ENCODE results near the gene GARS1.
"Not testable (repeated sequence)": the region's sequence is repeated elsewhere in the genome, so short reads cannot be mapped to it uniquely, and the experiment has no call there.

GARS1 gene

DNA sequence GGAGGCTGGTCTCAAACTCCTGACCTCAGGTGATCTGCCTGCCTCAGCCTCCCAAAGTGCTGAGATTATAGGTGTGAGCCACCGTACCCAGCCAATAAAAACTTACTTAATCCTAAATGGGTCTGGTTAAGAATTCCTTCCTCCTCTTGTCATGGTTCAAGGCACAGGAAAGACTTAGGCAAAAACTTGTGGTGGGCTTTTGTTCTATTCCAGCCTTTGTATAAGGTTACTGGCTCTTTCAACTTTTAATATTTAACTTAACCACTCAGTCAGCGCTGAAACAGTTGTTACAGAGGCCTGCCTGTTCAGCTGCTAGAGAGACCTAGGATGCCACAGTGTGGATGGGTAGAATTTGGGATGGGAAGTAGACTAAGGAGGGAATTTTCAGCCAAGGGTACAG is 28.1 kb upstream of the GARS1 start:
- Histone ChIP-seq H3K9ac (ENCODE audit: low read length) (no peak overlapping the region), H2BK15ac (replicated peaks; ENCODE audit: low read depth) (no peak overlapping the region), H3K4me1 (ENCODE audit: control insufficient read depth, low read depth, low read length) (peaks cover 2% of the 10 kb centered on the region), H2BK120ac (ENCODE audit: low read depth, low read length) (no peak overlapping the region), H3K79me1 (ENCODE audit: low read length) (no peaks in the 10 kb centered on the region), H3K36me3 (ENCODE audit: control insufficient read depth, insufficient read depth, low read length) (no peaks in the 10 kb centered on the region), H3K79me2 (ENCODE audit: control insufficient read depth, insufficient read depth, low read length) (no peaks in the 10 kb centered on the region), H3K4ac (ENCODE audit: low read depth, low read length) (no peak overlapping the region), H4K8ac (ENCODE audit: low read depth, low read length) (no peak overlapping the region), H3K27ac (ENCODE audit: low read depth, low read length) (no peak overlapping the region), H3K23ac (ENCODE audit: low read length) (no peak overlapping the region), H3K4me2 (ENCODE audit: low read length) (no peak overlapping the region), H2BK5ac (ENCODE audit: low read length) (no peak overlapping the region), H3K18ac (ENCODE audit: low read length) (no peak overlapping the region), H4K5ac (ENCODE audit: low read length) (no peak overlapping the region), H2AK5ac (ENCODE audit: low read length) (no peak overlapping the region), H3K4me3 (ENCODE audit: low read length) (no peak overlapping the region), H3K56ac (ENCODE audit: low read length) (no peak overlapping the region), H3K27me3 (ENCODE audit: insufficient read depth, low read length, poor library complexity) (no peaks in the 10 kb centered on the region)
- no CpG with 5 or more reads among the region's 2 CpGs for WGBS (ENCODE audit: extremely low coverage, insufficient coverage, low lambda C conversion rate)
- DNase-seq: no peak

DNA sequence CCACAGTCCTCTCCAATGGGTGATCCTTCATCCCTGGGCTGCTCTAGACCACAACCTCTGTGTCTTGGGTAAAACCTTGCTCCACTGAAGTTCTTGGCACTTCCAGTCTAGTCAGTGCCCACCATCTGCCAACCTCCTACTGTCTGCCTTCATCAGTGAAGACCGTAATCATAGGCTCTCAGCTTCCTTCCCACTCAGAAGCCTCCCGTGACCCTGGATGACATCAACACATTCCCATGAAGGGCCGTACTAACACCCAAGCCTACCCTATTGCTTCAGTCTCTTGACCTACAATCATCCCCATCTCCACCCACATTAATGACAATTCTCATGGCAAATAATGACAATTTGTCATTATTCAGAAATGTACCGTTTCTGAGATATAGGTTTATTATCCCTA is 27.6 kb upstream of the GARS1 start:
- H3K4ac ChIP-seq (ENCODE audit: low read depth, low read length): no peak overlapping the region
- H2BK120ac ChIP-seq (ENCODE audit: low read depth, low read length): no peak overlapping the region
- H4K5ac ChIP-seq (ENCODE audit: low read length): no peak overlapping the region
- no peaks in the 10 kb centered on the region for H3K27me3 ChIP-seq (ENCODE audit: insufficient read depth, low read length, poor library complexity)
- WGBS (ENCODE audit: extremely low coverage, insufficient coverage, low lambda C conversion rate): no CpG with 5 or more reads among the region's 4 CpGs
- no peak overlapping the region for H4K8ac ChIP-seq (ENCODE audit: low read depth, low read length)
- peak; percentile 18 for DNase-seq
- H2BK15ac ChIP-seq (replicated peaks; ENCODE audit: low read depth): no peak overlapping the region
- no peak overlapping the region for H2BK5ac ChIP-seq (ENCODE audit: low read length)
- no peak overlapping the region for H3K56ac ChIP-seq (ENCODE audit: low read length)
- no peaks in the 10 kb centered on the region for H3K36me3 ChIP-seq (ENCODE audit: control insufficient read depth, insufficient read depth, low read length)
- no peak overlapping the region for H3K9ac ChIP-seq (ENCODE audit: low read length)
- H3K23ac ChIP-seq (ENCODE audit: low read length): no peak overlapping the region
- H3K4me2 ChIP-seq (ENCODE audit: low read length): no peak overlapping the region
- no peak overlapping the region for H2AK5ac ChIP-seq (ENCODE audit: low read length)
- H3K18ac ChIP-seq (ENCODE audit: low read length): no peak overlapping the region
- H3K4me1 ChIP-seq (ENCODE audit: control insufficient read depth, low read depth, low read length): peaks cover 2% of the 10 kb centered on the region
- no peaks in the 10 kb centered on the region for H3K79me1 ChIP-seq (ENCODE audit: low read length)
- H3K79me2 ChIP-seq (ENCODE audit: control insufficient read depth, insufficient read depth, low read length): no peaks in the 10 kb centered on the region
- H3K27ac ChIP-seq (ENCODE audit: low read depth, low read length): no peak overlapping the region
- H3K4me3 ChIP-seq (ENCODE audit: low read length): no peak overlapping the region

DNA sequence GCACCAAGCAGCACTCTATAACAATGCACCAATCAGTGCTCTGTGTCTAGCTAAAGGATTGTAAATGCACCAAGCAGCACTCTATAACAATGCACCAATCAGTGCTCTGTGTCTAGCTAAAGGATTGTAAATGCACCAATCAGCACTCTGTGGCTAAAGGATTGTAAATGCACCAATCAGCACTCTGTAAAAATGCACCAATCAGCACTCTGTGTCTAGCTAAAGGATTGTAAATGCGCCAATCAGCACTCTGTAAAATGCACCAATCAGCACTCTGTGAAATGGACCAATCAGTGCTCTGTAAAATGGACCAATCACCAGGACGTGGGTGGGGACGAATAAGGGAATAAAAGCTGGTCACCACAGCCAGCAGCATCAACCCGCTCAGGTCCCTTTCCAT is 24.4 kb upstream of the GARS1 start:
- not testable (repeated sequence) for H3K79me1 ChIP-seq (ENCODE audit: low read length); H3K9ac ChIP-seq (ENCODE audit: low read length); H3K4me1 ChIP-seq (ENCODE audit: control insufficient read depth, low read depth, low read length); H2BK5ac ChIP-seq (ENCODE audit: low read length); H3K4me2 ChIP-seq (ENCODE audit: low read length); H4K8ac ChIP-seq (ENCODE audit: low read depth, low read length); H3K23ac ChIP-seq (ENCODE audit: low read length); H3K27me3 ChIP-seq (ENCODE audit: insufficient read depth, low read length, poor library complexity); H3K4ac ChIP-seq (ENCODE audit: low read depth, low read length); H3K79me2 ChIP-seq (ENCODE audit: control insufficient read depth, insufficient read depth, low read length); H3K56ac ChIP-seq (ENCODE audit: low read length); H3K36me3 ChIP-seq (ENCODE audit: control insufficient read depth, insufficient read depth, low read length); H2BK120ac ChIP-seq (ENCODE audit: low read depth, low read length); DNase-seq; H3K18ac ChIP-seq (ENCODE audit: low read length); H3K4me3 ChIP-seq (ENCODE audit: low read length); H4K5ac ChIP-seq (ENCODE audit: low read length); H3K27ac ChIP-seq (ENCODE audit: low read depth, low read length); H2BK15ac ChIP-seq (replicated peaks; ENCODE audit: low read depth); H2AK5ac ChIP-seq (ENCODE audit: low read length)
- WGBS (ENCODE audit: extremely low coverage, insufficient coverage, low lambda C conversion rate): no CpG with 5 or more reads among the region's 4 CpGs

DNA sequence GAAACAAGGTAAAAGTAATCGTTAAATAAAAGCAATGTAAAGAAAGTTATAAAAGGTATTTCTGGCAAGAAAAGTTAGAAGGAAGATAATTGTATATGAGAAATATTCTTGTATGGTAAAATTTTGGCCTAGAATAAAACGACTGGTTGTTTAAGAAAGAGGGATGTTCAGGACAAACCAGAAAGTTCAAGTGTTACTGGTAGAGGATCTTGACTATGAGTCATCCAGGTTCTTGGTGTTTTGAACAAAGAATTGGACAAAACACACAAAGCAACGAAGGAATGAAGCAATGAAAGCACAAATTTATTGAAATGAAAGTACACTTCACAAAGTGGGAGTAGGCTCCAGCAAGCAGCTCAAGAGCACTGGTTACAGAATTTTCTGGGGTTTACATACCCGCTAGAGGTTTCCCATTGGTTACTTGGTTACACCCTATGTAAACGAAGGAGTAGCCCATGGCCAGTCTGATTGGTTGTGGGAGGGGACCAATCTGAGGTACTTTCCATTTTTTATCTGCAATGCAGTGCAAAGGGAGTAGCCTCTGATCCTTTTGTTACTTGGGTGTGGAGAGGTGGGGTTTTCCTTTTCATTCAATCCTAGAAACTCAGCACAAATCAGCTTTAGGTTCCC is 22.4 kb upstream of the GARS1 start:
- Histone ChIP-seq H3K56ac (ENCODE audit: low read length) (no peak overlapping the region), H3K4ac (ENCODE audit: low read depth, low read length) (no peak overlapping the region), H3K27ac (ENCODE audit: low read depth, low read length) (no peak overlapping the region), H2AK5ac (ENCODE audit: low read length) (no peak overlapping the region), H3K27me3 (ENCODE audit: insufficient read depth, low read length, poor library complexity) (no peaks in the 10 kb centered on the region), H2BK120ac (ENCODE audit: low read depth, low read length) (no peak overlapping the region), H3K79me2 (ENCODE audit: control insufficient read depth, insufficient read depth, low read length) (no peaks in the 10 kb centered on the region), H3K4me1 (ENCODE audit: control insufficient read depth, low read depth, low read length) (peaks cover 2% of the 10 kb centered on the region), H3K4me3 (ENCODE audit: low read length) (no peak overlapping the region), H3K23ac (ENCODE audit: low read length) (no peak overlapping the region), H3K18ac (ENCODE audit: low read length) (no peak overlapping the region), H2BK5ac (ENCODE audit: low read length) (no peak overlapping the region), H4K8ac (ENCODE audit: low read depth, low read length) (no peak overlapping the region), H3K79me1 (ENCODE audit: low read length) (no peaks in the 10 kb centered on the region), H3K36me3 (ENCODE audit: control insufficient read depth, insufficient read depth, low read length) (no peaks in the 10 kb centered on the region), H3K4me2 (ENCODE audit: low read length) (no peak overlapping the region), H2BK15ac (replicated peaks; ENCODE audit: low read depth) (no peak overlapping the region), H3K9ac (ENCODE audit: low read length) (no peak overlapping the region), H4K5ac (ENCODE audit: low read length) (no peak overlapping the region)
- no peak for DNase-seq
- 100% methylated on average over 1 of the region's 5 CpGs for WGBS (ENCODE audit: extremely low coverage, insufficient coverage, low lambda C conversion rate)

DNA sequence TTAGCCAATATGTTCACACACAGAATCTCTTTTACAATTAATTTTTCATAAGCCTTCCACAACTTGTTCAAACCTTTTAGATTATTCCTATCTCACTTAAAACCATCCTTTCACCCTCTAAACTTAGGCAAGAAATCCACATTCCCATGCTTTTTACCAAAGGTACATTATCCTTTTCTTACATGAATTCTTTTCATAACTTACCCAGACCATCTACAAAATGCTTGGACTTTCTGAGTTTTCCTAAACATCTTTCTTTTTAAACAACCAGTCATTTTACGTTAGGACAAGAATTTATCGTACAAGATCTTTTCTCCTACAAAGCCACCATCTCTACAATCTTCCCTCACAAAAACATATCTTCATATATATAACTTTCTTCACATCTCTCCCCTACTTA is 18.8 kb upstream of the GARS1 start:
- Histone ChIP-seq H3K18ac (ENCODE audit: low read length) (no peak overlapping the region), H3K79me2 (ENCODE audit: control insufficient read depth, insufficient read depth, low read length) (no peaks in the 10 kb centered on the region), H2BK15ac (replicated peaks; ENCODE audit: low read depth) (no peak overlapping the region), H2AK5ac (ENCODE audit: low read length) (no peak overlapping the region), H3K4me2 (ENCODE audit: low read length) (no peak overlapping the region), H3K4ac (ENCODE audit: low read depth, low read length) (no peak overlapping the region), H4K8ac (ENCODE audit: low read depth, low read length) (no peak overlapping the region), H3K4me1 (ENCODE audit: control insufficient read depth, low read depth, low read length) (no peaks in the 10 kb centered on the region), H3K9ac (ENCODE audit: low read length) (no peak overlapping the region), H3K23ac (ENCODE audit: low read length) (no peak overlapping the region), H3K56ac (ENCODE audit: low read length) (no peak overlapping the region), H3K27ac (ENCODE audit: low read depth, low read length) (no peak overlapping the region), H3K27me3 (ENCODE audit: insufficient read depth, low read length, poor library complexity) (no peaks in the 10 kb centered on the region), H2BK5ac (ENCODE audit: low read length) (no peak overlapping the region), H2BK120ac (ENCODE audit: low read depth, low read length) (no peak overlapping the region), H3K79me1 (ENCODE audit: low read length) (no peaks in the 10 kb centered on the region), H4K5ac (ENCODE audit: low read length) (no peak overlapping the region), H3K36me3 (ENCODE audit: control insufficient read depth, insufficient read depth, low read length) (no peaks in the 10 kb centered on the region), H3K4me3 (ENCODE audit: low read length) (no peak overlapping the region)
- 100% methylated on average over 2 of the region's 2 CpGs for WGBS (ENCODE audit: extremely low coverage, insufficient coverage, low lambda C conversion rate)
- DNase-seq: peak; percentile 42

DNA sequence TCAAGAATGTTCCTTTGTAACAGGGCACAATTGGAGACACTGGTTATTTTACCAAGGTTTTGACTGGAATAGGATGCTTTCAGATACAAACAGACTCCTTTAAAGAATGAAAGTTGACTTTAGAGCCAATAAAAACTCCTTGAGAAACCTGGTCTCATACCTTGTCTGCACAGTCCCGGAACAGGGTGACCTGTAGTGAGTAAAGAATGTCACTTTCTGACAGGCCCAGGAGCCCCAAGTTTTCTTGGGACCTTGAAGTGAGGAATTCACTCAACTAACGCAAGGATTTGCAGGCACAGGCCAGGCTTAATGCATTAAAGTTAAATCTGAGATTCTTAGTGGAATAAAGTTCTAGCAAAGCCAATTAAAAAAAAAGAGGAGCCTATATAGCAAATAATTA is 11.5 kb upstream of the GARS1 start:
- no peak overlapping the region for H3K27ac ChIP-seq (ENCODE audit: low read depth, low read length)
- no peak overlapping the region for H3K56ac ChIP-seq (ENCODE audit: low read length)
- H3K36me3 ChIP-seq (ENCODE audit: control insufficient read depth, insufficient read depth, low read length): no peaks in the 10 kb centered on the region
- H3K4me2 ChIP-seq (ENCODE audit: low read length): no peak overlapping the region
- no peaks in the 10 kb centered on the region for H3K79me2 ChIP-seq (ENCODE audit: control insufficient read depth, insufficient read depth, low read length)
- no peaks in the 10 kb centered on the region for H3K27me3 ChIP-seq (ENCODE audit: insufficient read depth, low read length, poor library complexity)
- no peak overlapping the region for H3K23ac ChIP-seq (ENCODE audit: low read length)
- WGBS (ENCODE audit: extremely low coverage, insufficient coverage, low lambda C conversion rate): no CpG with 5 or more reads among the region's 2 CpGs
- no peak overlapping the region for H3K4ac ChIP-seq (ENCODE audit: low read depth, low read length)
- no peak overlapping the region for H2AK5ac ChIP-seq (ENCODE audit: low read length)
- H2BK120ac ChIP-seq (ENCODE audit: low read depth, low read length): no peak overlapping the region
- no peak for DNase-seq
- no peak overlapping the region for H3K9ac ChIP-seq (ENCODE audit: low read length)
- H3K4me3 ChIP-seq (ENCODE audit: low read length): no peak overlapping the region
- no peak overlapping the region for H2BK5ac ChIP-seq (ENCODE audit: low read length)
- H3K18ac ChIP-seq (ENCODE audit: low read length): no peak overlapping the region
- no peaks in the 10 kb centered on the region for H3K4me1 ChIP-seq (ENCODE audit: control insufficient read depth, low read depth, low read length)
- H4K5ac ChIP-seq (ENCODE audit: low read length): no peak overlapping the region
- no peak overlapping the region for H2BK15ac ChIP-seq (replicated peaks; ENCODE audit: low read depth)
- H3K79me1 ChIP-seq (ENCODE audit: low read length): no peaks in the 10 kb centered on the region
- no peak overlapping the region for H4K8ac ChIP-seq (ENCODE audit: low read depth, low read length)

Measured in mesendoderm (in vitro differentiated cells).